Activated CD4-positive, alpha-beta T cell treated with anti-CD3 and anti-CD28 coated beads, Interleukin-2, amount 50 U/mL, for 48 hours (primary cell): ENCODE data around the gene ADCY3.
"Not testable (repeated sequence)": the region's sequence is repeated elsewhere in the genome, so short reads cannot be mapped to it uniquely, and the experiment has no call there.

Source experiments
- DNase-seq, 2 experiments: peaks; one replicate each; pipeline ENCODE4 v3.0.0-alpha.2; 2020

ADCY3 gene

DNA sequence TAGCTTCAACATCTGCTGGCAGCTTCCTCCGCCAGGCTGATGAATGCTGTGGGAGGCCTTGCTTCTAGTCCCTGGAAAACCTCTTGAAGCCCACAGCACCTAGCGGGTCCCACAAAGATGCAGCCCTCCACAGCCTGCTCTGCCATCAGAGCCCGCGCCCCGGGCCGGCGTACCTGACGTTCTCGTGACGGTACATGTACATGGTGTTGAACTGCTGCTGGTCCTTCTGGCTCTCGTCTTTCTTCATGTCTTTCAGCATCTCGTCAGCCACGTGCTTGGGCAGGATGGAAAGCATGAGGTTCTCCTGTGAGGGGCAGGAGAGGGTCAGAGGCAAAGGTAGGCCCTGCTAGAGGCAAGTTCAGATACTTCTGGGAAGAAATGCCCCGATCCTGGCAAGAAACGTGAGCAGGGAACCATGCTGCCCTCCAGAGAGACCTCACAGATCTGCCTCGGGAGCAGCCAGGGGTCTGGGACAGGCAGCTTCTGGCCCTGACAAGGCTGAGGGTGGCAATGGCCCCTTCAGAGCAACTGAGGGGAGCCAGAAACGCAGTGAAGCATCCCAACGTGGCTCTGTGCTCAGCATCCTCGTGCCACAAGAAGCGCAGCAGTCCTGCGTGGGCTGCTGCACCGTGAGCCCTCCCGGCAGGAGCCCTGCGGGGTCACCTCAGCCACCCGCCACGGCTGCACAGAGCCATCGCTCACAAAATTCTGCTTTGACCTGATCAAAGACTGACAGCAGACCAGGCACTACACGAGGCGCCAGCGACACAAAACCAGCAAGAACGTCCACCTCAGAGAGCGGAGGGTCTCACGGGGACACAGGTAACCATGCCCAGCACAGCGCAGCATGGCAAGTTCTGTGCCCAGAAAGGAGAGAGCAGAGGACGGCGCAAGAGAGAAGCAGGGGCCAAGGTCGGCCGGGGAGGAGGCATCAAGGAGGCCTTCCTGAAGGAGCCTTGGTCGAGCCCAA, 77.7 kb downstream of the ADCY3 start:
- DNase-seq: no peak

DNA sequence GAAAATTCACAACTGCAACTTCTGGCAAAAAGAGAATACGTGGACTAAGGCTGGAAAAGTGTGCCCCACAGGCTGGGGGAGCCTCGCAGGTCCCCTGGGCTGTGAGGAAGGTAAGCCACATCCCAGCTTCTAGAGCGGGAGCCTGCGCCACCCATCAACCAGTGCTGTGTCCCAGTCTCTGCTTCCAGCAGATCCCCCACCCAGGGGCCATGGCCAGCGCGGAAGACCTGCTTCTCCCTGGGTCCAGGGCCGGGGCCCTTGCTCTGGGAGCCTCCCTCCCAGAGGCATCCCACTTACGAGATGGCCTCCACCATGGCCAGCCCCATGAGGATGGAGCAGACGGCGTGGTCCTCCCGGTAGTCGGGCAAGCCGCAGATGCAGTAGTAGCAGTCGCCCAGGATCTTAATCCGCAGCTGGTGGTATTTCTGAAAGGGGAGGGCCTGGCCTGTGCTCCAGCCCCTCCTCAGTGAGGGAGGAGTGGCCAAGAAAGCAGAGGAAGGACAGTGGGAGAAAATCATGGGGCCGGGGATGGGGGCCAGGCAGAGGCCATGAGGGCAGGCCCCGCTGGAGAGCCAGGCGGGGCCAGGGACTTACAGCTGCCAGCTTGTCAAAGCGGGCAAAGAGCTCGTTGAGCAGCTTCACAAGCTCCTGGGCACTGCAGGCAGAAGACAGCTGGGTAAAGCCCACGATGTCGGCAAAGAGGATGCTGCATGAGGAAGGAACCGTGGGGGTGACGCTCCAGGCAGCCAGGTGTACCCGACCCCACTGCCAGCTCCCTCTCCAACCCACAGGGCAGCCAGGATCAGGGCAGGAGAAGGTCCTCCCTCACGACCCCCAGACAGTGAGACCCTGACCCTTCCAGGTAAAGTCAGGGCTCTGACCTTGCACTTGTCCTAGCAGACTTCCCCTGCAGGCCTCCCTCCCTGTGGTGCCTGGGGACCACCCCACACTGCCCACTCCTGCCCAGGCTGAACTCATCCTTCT, 78.8 kb downstream of the ADCY3 start:
- no peak for DNase-seq

DNA sequence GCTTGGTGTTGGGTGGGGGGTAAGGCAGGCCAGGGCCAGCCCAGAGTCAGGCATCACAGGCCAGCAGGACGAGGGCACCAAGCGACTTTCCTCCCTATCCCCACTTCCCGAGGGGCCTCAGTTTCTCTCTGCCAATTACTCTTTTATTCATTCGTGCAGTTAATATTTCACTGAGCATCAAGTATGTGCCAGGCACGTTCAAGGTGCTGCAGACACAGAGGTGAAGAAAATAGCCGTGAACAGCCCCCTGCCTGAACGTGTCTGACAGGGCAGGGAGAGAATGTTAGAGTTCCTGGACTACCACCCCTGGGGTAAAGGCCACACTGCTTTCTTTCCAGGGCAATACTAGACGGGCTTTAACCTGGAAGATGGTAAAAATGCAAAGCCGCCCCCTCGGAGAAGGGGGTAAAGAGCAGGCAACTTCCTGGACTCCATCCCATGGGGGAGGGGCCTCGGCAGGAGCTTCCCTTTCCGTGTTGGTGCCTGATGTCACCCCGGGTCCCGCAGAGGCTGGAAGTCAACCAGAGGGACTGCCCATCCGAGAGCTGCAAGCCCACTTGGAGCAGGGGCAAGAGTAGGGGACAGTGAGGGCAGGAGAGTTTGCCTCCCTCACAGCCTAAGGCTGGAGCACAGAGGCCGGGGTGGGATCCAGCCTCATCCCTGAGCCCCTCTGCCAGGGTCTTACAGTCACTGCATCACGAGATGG, 79.7 kb downstream of the ADCY3 start:
- DNase-seq: no peak

DNA sequence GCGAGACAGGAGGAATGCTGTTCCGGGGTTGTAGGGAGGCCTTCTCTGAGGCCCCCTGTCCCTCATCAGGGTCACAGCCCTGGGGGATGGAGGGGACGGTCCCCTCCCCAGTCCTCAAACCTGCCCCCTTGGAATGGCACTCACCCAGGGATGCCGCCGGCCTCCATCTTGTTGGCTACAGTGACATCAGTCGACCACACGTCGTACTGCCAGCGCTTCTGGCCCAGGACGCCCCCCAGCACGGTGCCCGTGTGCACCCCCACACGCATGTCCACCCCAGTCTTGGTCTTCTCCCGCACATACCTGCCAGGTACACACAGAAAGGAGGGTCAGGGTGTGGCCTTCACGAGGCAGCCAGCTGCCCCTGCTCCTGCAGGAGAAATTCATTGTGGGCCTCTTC, 80.3 kb downstream of the ADCY3 start:
- no peak for DNase-seq

DNA sequence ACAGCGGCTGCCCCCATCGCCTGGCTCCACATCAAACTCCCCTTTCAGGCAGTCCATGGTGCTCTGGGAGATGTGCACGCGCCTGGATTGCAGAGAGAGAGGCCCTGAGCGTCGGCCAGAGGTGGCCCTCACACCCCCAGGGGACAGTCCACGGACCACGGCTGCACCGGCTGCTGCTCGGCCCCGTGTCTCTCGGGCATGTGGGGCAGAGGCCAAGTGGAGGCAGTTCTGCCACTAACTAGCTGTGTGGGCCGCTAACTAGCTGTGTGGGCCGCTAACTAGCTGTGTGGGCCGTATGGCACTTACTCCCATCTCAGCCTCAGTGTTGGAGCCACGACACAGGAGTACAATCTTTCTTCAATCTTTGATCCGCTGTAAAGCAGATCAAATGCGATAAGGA, 81.5 kb downstream of the ADCY3 start:
- DNase-seq: no peak

DNA sequence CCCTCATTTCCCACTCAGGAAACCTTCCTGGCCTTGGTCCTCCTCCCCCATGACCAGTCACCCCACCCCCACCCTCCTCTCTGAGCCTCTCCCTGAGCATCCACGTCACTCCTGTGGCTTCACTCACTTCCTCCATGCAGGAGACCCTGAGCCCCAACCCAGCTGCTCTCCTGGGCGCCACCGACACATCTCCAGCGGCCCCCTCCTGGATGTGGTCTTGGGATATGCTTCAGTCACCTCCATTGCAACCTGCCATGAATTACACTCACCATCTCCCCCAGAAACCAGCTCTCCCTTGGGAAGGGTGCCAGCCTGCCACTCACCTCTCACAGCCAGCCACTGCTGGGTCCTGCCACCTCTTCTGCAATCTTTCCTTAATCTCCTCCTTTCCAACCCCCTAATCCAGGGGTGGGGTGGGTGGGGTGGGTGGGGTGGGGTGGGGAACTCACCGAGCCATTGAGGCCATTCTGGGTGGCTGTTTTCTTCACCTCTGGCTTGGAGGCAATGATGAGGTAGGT, 82.0 kb downstream of the ADCY3 start:
- DNase-seq: no peak

DNA sequence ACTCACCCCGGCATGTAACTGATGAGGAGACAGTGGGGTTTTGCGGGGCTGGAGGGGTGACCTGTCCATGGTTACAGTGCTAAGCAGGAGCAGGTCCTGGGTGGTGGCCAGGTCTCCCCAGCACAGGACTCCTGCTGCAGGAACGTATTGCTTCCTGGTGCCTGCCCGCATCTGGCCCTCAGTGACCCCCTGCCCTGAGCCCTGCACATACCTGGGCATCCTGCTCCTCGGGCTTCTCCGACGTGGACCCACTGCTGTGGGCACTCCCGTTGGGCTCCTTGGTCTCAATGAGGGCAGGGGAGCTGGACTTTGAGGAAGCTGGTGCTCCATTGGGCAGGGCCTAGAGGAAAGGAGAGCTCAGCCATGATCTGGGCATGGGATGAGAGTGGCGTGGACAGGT, 83.3 kb downstream of the ADCY3 start:
- no peak for DNase-seq

DNA sequence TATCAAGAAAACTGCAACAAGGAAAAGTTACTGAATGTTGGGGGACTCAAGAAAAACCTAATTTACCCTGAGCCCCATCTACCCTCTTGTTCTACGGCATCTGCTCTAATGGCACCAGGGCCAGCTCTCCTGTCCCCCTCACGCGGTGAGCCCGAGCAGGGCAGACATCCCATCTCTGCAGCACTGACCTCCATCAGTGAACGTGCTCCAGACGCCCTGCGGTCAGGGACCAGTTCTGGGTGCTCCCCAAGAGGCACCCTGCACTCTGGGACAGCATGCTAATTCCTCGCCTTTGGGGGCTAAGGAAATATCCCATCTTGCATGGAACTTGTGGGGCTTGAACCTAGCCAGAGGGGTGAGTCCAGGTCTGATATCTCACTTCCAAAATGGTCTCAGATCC, 83.8 kb downstream of the ADCY3 start:
- DNase-seq: no peak

DNA sequence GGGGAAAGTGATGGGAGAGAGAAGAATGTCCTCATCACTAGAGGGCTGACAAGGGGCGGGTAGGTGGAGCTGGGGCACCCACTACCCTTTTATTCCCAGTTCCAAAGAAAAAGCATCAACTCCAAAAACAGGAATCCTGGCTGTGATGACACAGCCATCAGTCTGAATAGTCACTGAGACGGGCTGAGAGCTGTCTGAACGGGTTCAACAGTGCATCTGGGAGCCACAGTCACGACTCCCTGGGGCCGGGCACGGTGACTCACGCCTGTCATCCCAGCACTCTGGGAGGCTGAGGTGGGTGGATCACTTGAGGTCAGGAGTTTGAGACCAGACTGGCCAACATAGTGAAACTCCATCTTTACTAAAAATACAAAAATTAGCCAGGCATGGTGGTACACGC, 84.6 kb downstream of the ADCY3 start:
- not testable (repeated sequence) for DNase-seq

DNA sequence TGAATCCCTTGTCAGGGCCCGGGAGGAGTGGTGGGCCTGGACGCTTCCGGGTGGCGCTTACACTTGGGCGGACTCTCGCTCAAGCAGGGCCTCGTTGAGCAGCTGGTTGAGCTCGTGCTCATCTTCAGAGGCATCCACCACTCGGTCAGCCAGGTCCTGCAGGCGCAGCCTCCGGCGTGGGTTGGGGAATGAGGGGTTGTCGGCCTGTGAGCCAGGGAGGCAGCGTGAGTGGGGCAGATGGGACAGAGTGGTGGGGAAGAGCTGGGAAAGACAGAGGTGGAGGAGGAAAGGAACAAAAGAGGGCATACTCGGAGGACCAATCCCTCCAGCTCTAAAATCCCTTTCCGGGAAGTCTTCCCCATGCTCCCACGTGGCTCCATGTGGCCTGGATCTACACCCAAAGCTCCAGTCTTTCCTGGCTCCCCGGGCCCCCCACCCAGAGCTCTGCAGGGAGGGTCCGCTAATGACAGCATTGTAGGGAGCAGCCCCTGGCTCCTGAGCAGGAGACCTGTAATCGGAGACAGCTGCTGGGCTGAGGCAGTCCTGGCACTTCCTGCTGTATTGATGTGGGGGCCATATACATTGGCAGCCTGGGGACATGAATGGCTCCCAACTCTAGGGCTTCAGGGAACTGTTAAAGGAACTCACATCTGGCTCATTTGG, 85.2 kb downstream of the ADCY3 start:
- DNase-seq: no peak

DNA sequence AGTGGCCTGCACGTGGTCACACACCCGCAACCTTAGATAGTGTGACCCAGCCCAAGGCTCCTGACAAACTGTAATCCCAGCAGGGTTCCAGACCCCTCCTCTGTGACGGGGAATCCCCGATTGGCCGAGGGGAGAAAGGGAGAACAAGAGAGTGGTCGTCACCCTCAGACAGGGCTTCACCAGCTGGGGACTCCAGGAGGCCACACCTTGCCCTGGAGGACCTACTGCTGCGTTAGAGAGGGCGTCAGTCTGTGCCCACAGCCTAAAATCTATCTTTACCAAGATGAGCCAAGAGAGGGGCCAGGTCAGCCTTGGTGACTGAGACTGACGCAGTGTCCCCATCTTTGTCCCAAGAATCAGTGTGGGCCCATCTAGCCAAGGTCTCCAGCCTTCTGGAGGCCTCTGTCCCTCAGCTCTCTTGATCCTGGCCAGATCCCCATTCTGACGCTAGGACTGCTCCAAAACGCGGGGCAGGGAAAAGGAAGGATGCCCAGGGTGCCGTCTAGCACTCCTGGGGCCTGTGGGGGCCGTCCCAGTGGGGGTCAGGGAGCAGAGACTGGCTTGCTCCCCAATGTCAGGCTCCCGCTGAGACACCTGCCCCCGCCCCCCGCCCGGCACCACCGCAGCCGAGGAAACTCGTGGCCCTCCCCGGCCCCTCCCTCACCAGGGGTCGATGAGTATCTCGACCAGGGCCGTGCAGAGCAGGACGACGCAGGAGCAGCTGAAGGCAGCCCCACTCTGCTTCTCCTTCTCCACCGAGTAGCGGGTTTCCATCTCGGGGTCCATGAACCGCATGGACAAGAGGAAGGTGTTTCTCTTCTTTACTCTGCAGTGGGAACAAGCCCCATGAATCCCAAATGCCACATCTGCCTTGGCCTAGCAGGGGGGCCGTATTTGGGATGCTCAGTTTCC, 86.0 kb downstream of the ADCY3 start:
- DNase-seq: no peak

DNA sequence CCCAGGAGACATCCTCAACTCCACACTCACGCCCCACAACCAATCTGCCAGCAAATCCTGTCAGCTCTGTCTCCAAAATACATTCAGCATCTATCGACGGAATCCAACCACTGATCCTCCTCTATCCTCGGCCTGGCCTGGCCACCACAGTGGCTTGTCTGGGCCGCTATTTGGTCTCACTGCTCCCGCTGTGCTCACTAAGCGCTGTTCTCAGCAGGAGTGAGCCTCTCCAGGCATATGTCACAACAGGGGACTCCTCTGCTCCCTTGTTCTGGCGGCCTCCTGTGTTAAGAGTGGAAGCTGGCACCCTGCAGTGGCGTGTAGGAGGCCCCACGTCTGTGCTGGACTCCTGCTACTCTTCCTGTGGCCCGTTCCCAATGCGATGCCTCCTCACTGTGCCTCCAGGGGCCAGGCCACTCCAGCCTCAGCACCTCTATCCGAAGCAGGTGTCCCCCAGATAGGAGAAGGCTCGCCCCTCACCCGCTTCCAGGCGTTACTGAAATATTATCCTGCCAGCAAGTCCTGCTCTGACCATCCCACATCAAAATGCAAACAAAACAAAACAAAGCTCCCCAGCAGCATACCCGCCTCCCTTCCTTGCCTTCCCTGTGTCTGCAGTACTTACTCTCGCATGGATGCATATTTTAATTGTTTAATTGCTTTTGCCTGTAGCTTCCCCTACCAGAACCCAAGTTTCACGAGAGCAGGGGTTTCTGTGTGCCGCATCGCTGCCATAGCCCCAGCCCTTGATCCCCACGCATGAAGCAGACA, 86.9 kb downstream of the ADCY3 start:
- DNase-seq: no peak

DNA sequence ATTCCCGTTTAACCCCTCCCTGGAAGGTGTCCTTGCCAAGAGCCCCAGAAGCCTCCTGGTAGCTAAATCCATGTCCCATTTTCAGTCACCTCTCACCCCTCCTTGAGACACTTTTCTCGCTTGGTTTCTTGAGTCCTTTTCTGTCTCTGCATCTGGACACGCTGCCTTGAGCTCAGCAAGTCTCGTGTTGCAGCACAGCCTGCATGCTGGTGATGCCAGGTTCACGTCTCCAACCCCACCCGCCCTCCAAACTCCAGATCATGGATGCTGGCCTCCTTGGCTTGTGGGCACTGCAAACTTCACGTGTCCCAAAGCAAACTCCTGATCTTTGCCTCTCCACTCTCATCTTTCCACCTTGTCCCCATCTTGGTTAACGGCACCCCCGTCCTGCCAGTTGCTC, 87.5 kb downstream of the ADCY3 start:
- no peak for DNase-seq

DNA sequence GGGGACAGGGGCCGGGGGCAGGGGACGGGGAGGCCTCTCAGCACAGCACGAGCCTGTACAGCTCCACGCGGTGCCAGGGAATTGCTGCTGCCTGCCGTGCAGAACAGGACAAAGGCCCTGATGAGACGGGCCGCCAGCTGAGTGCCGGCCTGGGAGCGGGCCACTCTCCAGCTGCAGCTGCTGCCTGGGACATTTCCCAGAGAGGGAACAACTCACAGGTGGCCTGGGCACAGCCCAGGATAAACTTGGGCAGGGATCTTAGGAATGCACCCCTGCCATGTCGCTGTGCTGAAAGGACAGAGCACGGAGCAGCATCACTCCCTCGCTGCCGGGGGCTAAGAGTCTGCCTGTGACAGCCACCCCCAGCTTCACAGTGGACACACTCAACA, 88.0 kb downstream of the ADCY3 start:
- no peak for DNase-seq

DNA sequence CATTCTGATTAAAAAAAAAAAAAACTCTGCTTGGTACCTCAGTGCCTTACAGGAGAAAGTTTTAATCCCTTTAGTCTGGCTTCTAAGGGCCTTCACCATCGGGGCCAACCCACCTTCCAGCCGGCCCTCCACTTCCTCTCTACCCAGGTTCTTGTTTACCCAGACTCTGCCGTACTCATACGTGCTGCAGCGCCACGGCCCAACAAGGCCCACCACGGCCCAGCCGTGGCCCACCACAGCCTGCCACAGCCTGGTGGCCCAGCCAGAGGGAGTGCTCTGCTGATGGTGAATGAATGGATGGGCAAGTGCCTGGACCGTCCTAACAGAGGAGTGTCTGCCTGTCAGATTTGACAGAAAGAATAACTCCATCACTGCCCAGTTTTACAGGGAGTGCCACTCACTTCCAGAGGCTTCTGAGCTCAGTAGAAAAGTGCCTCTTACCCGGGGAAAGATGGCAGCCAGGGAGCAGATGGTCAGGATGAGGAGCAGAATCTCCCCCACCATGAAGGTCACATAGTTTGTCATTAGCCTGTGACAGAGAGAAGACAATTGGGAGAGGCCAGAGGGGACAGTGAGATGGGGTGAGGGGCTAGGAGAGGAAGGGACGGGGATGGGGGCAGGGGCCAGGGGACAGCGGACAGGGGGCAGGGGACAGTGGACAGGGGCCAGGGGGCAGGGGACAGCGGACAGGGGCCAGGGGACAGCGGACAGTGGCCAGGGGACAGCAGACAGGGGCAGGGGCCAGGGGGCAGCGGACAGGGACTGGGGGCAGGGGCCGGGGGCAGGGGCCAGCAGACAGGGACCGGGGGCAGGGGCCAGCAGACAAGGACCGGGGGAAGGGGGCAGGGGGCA, 88.6 kb downstream of the ADCY3 start:
- no peak for DNase-seq

DNA sequence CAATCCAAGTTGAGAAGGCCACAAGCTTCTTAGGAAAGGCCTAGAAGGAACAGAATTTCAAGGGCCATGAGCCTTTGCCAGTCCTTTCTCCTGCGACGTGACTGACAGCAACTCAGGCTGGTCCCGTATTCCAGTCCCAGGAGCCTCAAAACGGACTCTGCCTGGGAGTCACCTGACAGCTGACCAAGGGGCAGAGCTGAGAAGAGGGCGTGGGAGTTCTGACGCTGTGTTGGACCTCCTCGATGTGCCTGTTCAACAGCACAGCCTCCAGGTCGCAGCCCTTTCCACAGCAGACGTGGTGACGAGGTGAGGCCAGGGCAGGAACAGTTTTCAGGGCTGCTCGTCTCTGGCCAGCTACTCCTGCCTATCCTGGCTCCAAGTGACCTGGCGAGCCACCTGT, 89.3 kb downstream of the ADCY3 start:
- DNase-seq: no peak

DNA sequence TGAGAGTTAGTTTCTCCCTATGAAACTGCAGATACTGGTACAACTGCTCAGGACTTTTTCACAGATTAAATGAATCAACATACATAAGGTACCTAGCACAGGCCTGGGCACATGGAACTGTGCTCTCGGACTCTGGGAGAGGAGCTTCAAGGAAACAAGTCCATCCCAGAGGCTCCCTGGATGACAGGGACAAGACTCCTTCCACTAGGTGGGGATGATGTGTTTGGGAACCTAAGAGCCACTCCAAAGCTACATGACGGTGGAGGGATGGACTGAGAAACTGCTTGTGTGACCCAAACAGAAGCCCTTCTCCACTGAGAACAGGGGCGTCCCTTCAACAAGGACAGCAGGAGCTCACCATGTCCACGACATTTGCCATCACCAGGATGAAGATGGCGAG, 89.7 kb downstream of the ADCY3 start:
- DNase-seq: no peak

DNA sequence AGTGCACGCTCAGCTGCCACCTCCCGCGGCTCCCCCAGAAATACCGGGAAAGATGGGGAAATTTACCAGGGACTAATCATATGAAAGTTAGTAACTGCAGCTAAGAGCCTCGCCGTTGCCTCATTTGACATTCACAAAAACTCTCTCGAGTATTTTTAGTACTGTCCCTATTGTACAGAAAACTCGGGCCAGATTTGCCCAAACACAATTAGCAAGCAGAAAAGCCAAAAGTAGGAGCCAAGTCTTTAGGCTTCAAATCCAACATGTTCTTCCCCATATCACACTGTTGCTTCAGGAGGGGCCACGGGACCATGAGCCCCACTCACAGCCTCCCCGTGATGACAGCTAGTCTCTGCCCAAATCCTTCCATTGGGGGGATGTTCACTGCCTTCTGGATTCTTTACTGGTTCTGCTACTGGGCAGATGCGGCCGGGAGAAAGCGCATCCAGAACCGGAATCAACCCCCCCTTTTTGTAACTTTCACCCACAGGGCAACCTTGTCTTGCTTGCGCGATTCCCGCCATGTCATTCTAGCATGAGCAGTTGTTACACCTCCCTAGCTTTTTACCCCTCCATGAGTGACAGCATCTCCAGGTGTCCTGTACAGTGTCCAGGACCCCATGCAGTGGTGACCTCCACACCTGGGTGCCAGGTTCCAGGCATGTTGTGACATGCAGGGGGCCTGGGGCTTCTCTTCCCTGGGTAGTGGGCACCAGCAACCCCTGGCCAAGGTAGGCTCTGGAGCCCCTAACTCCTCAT, 91.6 kb downstream of the ADCY3 start:
- no peak for DNase-seq
